OCI-LY7 (cell line): ENCODE measurements around the gene BTBD2. TPM values are rescaled to one million over a fixed set of nuclear protein-coding genes. Genes with fewer than 3 reads are reported as not detected.

Experiments used
- BruUV-seq: library from RNA; stranded (reverse); fragments of 400-500 nt; replicated peaks from 2 replicates; lab custom pipeline; 2021; lab: Mats Ljungman, UMichigan
- CTCF ChIA-PET: fragments of 300-600 bp; sonication (Branson Sonifier 250); formaldehyde crosslinking; loops from one replicate; lab custom pipeline; 2022; ENCODE audit warnings: antibody characterized with exemption; ENCODE audit not compliant: unreplicated experiment; lab: Charles Lee
- POLR2A ChIA-PET: fragments of 300-600 bp; sonication (Branson Sonifier 250); formaldehyde crosslinking; loops from one replicate; lab custom pipeline; 2022; ENCODE audit warnings: antibody characterized with exemption; lab: Charles Lee
- DNase-seq: peaks from one replicate; pipeline ENCODE4 v3.0.0-alpha.2; 2015; ENCODE audit warnings: low spot score
- H2AFZ ChIP-seq: fragments of 200-600 bp; sonication (generic), shearing (Covaris generic); 2 replicates; pipeline ENCODE4 v1.6.1; 2014; ENCODE audit warnings: mild to moderate bottlenecking, antibody characterized with exemption, low read length, moderate library complexity
- H3K27ac ChIP-seq: fragments of 200-600 bp; sonication (generic); 2 replicates; pipeline ENCODE4 v1.5.1; 2014; ENCODE audit warnings: mixed run types, low read depth, mild to moderate bottlenecking, moderate library complexity, low read length, inconsistent platforms; ENCODE audit not compliant: poor library complexity, severe bottlenecking
- H3K36me3 ChIP-seq: fragments of 200-600 bp; sonication (generic); 2 replicates; pipeline ENCODE4 v1.6.1; 2014; ENCODE audit warnings: mild to moderate bottlenecking, antibody characterized with exemption, low read length, moderate library complexity, mixed read lengths; ENCODE audit not compliant: insufficient read depth
- H3K4me1 ChIP-seq: fragments of 200-600 bp; sonication (generic); 2 replicates; pipeline ENCODE4 v1.5.1; 2014; ENCODE audit warnings: mild to moderate bottlenecking, low read length; ENCODE audit not compliant: insufficient read depth, poor library complexity, severe bottlenecking
- H3K4me2 ChIP-seq: fragments of 200-600 bp; sonication (generic); 2 replicates; pipeline ENCODE4 v1.6.1; 2014; ENCODE audit warnings: mild to moderate bottlenecking, low read length
- H3K4me3 ChIP-seq: fragments of 200-600 bp; sonication (generic); 2 replicates; pipeline ENCODE4 v1.5.1; 2014; ENCODE audit warnings: mild to moderate bottlenecking, low read depth, low read length; ENCODE audit not compliant: poor library complexity, severe bottlenecking
- H3K79me2 ChIP-seq: fragments of 200-600 bp; sonication (generic); 2 replicates; pipeline ENCODE4 v1.6.1; 2016; ENCODE audit warnings: low read depth, mild to moderate bottlenecking, low read length, moderate library complexity, mixed read lengths; ENCODE audit not compliant: insufficient read depth
- H3K9me2 ChIP-seq: fragments of 200-600 bp; sonication (generic); 2 replicates; pipeline ENCODE4 v1.6.1; 2016; ENCODE audit warnings: mild to moderate bottlenecking, low read length, mixed read lengths; ENCODE audit not compliant: insufficient read depth
- H3K9me3 ChIP-seq: fragments of 200-600 bp; sonication (generic); 2 replicates; pipeline ENCODE4 v1.6.1; 2014; ENCODE audit warnings: mild to moderate bottlenecking, mixed run types, low read length, mixed read lengths
- H4K20me1 ChIP-seq: fragments of 200-600 bp; sonication (generic); 2 replicates; pipeline ENCODE4 v1.6.1; 2014; ENCODE audit warnings: mild to moderate bottlenecking, antibody characterized with exemption, low read length, moderate library complexity, mixed read lengths; ENCODE audit not compliant: insufficient read depth
- EZH2phosphoT487 ChIP-seq: fragments of 200-600 bp; sonication (generic); IDR thresholded peaks from 2 replicates; pipeline ENCODE4 v1.6.1; 2018; ENCODE audit warnings: low read depth, borderline replicate concordance, mild to moderate bottlenecking, mixed run types, antibody characterized with exemption, low read length, moderate library complexity, mixed read lengths
- intact Hi-C: fragments of 100-400 bp; cut with micrococcal nuclease; formaldehyde crosslinking; loops from one replicate; pipeline ENCODE4 v1.10.0; 2022; ENCODE audit not compliant: unreplicated experiment
- total RNA-seq, 2 experiments: library from RNA; depleted of rRNA in 1 of 2; stranded (reverse); fragments of >200 nt in 1 of 2; shearing (Covaris generic) in 1 of 2; gene quantifications; 2 replicates each; pipeline ENCODE4 v1.2.3, GENCODE V29; 2014 to 2022
- TF ChIP-seq, protein P1 (sequence below): fragments of 200-600 bp; sonication (generic); conservative IDR thresholded peaks from 2 replicates; pipeline ENCODE4 v1.5.1; 2014; ENCODE audit warnings: mild to moderate bottlenecking, antibody characterized with exemption, low read length, moderate library complexity, mixed read lengths

Gene BTBD2
- total RNA-seq, 2 experiments from 2014 or later = 53.9 to 91.6 TPM

DNA sequence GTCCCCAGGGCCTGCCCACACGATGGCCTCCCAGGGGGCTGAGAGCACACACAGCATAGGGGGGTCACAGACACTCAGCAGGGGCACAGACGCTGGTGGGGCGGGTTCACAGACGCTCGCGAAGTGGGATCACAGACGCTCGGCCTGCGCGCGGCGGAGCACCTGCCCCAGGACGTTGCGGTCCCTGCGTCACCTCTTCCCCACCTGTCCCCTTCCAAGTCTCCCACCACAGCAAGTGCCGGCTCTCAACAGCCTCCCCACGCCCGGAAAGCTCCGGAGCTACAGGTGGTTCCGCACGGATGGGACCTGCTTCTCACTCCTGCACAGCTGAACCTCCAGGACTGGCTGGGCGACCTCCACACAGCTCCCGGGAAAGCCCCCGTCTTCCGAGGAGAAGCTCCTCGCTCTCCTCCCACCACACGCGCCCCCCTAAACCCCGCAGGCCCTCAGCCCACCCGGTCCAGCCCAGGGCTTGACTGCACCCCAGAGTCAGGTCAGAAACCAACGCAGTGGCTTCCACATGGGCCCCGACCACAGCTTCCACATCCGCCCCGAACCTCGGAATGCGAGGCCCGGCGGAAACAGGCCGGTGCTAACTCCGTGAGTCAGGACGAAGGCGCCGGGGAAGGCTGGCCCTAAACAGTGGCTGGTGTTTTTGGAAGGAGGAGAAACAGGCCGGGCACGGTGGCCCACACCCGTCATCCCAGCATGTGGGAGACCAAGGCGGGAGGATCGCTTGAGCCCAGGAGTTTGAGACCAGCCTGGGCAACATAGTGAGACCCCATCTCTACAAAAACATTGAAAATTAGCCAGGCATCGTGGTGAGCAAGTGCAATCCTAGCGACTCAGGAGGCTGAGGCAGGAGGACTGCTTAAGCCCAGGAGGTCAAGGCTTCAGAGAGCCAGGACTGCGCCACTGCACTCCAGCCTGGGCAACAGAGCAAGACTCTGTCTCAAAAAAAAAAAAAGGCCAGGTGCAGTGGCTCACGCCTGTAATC, 16.5 kb downstream of the BTBD2 start:
- Histone ChIP-seq H3K9me3 (0 out of 2 replicates have a peak, but pooled peaks cover 4% of the 10 kb centered on the region), H2AFZ (no peak overlapping the region), H3K4me1 (no peaks in the 10 kb centered on the region), H3K4me3 (no peak overlapping the region), H3K36me3 (peaks cover 48% of the 10 kb centered on the region), H3K27ac (no peak overlapping the region), H3K79me2 (no peaks in the 10 kb centered on the region), H4K20me1 (no peaks in the 10 kb centered on the region), H3K9me2 (no peaks in the 10 kb centered on the region), H3K4me2 (no peak overlapping the region)
- ChIA-PET POLR2A (no interaction called here), CTCF (no interaction called here)
- TF ChIP-seq, protein P1, sequence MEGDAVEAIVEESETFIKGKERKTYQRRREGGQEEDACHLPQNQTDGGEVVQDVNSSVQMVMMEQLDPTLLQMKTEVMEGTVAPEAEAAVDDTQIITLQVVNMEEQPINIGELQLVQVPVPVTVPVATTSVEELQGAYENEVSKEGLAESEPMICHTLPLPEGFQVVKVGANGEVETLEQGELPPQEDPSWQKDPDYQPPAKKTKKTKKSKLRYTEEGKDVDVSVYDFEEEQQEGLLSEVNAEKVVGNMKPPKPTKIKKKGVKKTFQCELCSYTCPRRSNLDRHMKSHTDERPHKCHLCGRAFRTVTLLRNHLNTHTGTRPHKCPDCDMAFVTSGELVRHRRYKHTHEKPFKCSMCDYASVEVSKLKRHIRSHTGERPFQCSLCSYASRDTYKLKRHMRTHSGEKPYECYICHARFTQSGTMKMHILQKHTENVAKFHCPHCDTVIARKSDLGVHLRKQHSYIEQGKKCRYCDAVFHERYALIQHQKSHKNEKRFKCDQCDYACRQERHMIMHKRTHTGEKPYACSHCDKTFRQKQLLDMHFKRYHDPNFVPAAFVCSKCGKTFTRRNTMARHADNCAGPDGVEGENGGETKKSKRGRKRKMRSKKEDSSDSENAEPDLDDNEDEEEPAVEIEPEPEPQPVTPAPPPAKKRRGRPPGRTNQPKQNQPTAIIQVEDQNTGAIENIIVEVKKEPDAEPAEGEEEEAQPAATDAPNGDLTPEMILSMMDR = no peak
- TF ChIP-seq EZH2phosphoT487 = no peak
- BruUV-seq = no TSS peak
- no peak for DNase-seq
- intact Hi-C loops = no loop called here

DNA sequence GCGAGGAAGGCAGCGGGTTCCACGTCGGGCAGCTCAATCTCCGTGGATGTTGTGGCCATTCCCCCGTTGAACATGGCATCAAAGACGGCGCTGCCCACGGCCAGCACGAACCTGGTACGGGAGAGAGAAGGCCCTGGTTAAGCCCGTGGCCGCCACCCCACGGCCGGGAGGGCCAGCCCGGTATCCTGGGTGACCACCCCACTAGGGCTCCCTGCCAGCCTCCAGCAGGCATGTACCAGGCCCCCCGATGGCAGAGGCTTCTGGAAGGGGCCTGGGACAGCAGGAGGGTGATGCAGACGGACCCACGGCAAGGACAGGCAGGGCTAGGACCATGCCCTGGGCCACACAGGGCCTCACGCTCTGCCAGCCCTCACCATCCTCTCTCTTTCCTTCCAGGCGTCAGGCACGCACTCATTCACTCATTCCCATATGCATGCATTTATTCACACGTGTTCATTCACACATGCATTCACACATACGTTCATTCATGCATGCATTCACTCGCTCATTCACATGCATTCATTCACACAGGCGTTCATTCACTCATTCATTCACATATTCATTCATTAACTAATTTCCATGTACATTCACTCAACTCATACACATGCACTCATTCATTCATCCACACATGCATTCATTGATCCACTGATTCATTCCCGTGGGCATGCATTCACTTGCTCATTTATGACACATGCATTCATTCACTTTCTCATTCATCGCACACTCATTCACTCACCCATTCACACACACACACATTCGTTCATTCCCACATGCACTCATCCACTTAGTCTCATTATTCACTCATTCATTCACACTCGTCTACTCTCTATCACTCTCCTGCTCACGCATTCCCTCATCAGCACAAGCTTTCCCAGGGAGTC, 17.9 kb downstream of the BTBD2 start:
- H3K27ac ChIP-seq = no peak overlapping the region
- no peaks in the 10 kb centered on the region for H3K4me1 ChIP-seq
- intact Hi-C loops = no loop called here
- 0 out of 2 replicates have a peak, but pooled peaks cover 4% of the 10 kb centered on the region for H3K9me3 ChIP-seq
- no peak for TF ChIP-seq EZH2phosphoT487
- TF ChIP-seq, protein P1 = no peak
- ChIA-PET POLR2A (no interaction called here), CTCF (no interaction called here)
- peaks cover 57% of the 10 kb centered on the region for H3K36me3 ChIP-seq
- no peak overlapping the region for H3K4me3 ChIP-seq
- H4K20me1 ChIP-seq = no peaks in the 10 kb centered on the region
- BruUV-seq = no TSS peak
- no peak overlapping the region for H2AFZ ChIP-seq
- H3K9me2 ChIP-seq = no peaks in the 10 kb centered on the region
- H3K79me2 ChIP-seq = no peaks in the 10 kb centered on the region
- DNase-seq = no peak
- no peak overlapping the region for H3K4me2 ChIP-seq
